Body of pancreas (tissue), 4 donors: Measurements from ENCODE around the gene PACRG. TPM values are rescaled to one million over a fixed set of nuclear protein-coding genes. Genes with fewer than 3 reads are reported as not detected.

Experiments used
- ATAC-seq: fragments of 150-250 bp; one replicate; pipeline ENCODE4 v1.9.1; 2016
- DNase-seq, 4 donors: peaks; one replicate each; pipeline ENCODE4 v3.0.0-alpha.2; 2019
- H3K27ac ChIP-seq, 4 donors: fragments of 200-600 bp; sonication (generic); 1 replicate in 3 of 4; 2 replicates in 1 of 4; pipeline versions ENCODE4 v1.5.1 to v1.6.1; 2016 to 2019; ENCODE audit warnings: mild to moderate bottlenecking in 1 of 4, mixed read lengths in 1 of 4, moderate library complexity in 1 of 4
- H3K27me3 ChIP-seq, 2 donors: fragments of 200-600 bp; sonication (generic); one replicate each; pipeline ENCODE4 v1.6.0; 2016; ENCODE audit warnings: mild to moderate bottlenecking in 1 of 2
- H3K36me3 ChIP-seq, 2 donors: fragments of 200-600 bp; sonication (generic); replicated peaks in 1 of 2; 2 replicates each; pipeline ENCODE4 v1.5.1; 2016; ENCODE audit warnings: low read depth in 2 of 2; ENCODE audit not compliant: insufficient read depth in 1 of 2
- H3K4me1 ChIP-seq: fragments of 200-600 bp; sonication (generic); one replicate; pipeline ENCODE4 v1.6.0; 2016
- H3K4me3 ChIP-seq, 2 donors: fragments of 200-600 bp; sonication (generic); 1 replicate in 1 of 2; 2 replicates in 1 of 2; pipeline ENCODE4 v1.5.1; 2016 to 2019
- H3K9me3 ChIP-seq, 3 donors: fragments of 200-600 bp; sonication (generic); 1 replicate in 2 of 3; 2 replicates in 1 of 3; pipeline ENCODE4 v1.5.1; 2016
- POLR2A ChIP-seq, 3 donors: fragments of 450-650 bp; IDR thresholded peaks; one replicate each; pipeline ENCODE4 v1.6.1; 2016; ENCODE audit warnings: antibody characterized with exemption in 3 of 3, mild to moderate bottlenecking in 2 of 3
- WGBS, 2 donors: methylation state at CpG; one replicate each; pipeline ENCODE4 v1.1.5; 2017; 5-methylcytosine and 5-hydroxymethylcytosine counted together
- intact Hi-C: fragments of 100-400 bp; cut with DNase I; formaldehyde crosslinking; loops from one replicate; pipeline ENCODE4 v1.15.1; 2023
- total RNA-seq, 2 donors: library from RNA; depleted of rRNA; stranded (reverse); fragments of >200 nt; gene quantifications; one replicate each; pipeline ENCODE4 v1.1.0, GENCODE V29; 2016
- TF ChIP-seq, protein P1 (sequence below), 7 experiments: fragments of 450-650 bp in 4 of 7; fragments of 200-600 bp in 3 of 7; sonication (generic) in 3 of 7; IDR thresholded peaks; one replicate each; pipeline ENCODE4 v1.5.1; 2016 to 2019; ENCODE audit warnings: antibody characterized with exemption in 7 of 7

The PACRG gene
- total RNA-seq, 2 donors from 2014 or later: 7.8 to 10.9 TPM

DNA sequence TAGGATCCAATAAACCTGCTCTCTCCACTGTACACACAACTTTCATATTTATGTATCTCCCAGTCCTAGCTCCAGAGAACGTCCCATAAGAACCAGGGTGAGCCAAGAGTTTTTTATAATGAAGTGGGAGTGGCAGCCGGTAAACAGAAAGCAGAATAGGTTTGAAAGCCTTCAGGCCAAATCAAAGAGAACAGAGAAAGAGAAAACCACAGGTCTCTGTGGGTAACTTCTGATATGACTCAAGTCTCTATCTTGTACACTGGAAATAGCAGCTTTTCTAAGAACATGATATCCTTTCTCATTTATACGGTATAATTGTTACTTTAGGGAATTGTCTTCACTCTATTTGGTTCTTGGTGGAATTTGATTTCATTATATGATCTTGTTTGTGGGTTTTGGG, 273.6 kb downstream of the PACRG start:
- Histone ChIP-seq H3K4me3 (no peak overlapping the region), H3K36me3 (no peaks in the 10 kb centered on the region), H3K9me3 (no peaks in the 10 kb centered on the region), H3K4me1 (no peaks in the 10 kb centered on the region), H3K27ac (no peak overlapping the region), H3K27me3 (no peaks in the 10 kb centered on the region)
- DNase-seq (no peak), ATAC-seq (no peak)
- intact Hi-C loops: no loop called here
- 72 to 84% methylated on average over 3 of the region's 3 CpGs for WGBS, 2 donors
- no peak for TF ChIP-seq POLR2A (IDR thresholded peaks at IDR 0.05)
- TF ChIP-seq, protein P1, sequence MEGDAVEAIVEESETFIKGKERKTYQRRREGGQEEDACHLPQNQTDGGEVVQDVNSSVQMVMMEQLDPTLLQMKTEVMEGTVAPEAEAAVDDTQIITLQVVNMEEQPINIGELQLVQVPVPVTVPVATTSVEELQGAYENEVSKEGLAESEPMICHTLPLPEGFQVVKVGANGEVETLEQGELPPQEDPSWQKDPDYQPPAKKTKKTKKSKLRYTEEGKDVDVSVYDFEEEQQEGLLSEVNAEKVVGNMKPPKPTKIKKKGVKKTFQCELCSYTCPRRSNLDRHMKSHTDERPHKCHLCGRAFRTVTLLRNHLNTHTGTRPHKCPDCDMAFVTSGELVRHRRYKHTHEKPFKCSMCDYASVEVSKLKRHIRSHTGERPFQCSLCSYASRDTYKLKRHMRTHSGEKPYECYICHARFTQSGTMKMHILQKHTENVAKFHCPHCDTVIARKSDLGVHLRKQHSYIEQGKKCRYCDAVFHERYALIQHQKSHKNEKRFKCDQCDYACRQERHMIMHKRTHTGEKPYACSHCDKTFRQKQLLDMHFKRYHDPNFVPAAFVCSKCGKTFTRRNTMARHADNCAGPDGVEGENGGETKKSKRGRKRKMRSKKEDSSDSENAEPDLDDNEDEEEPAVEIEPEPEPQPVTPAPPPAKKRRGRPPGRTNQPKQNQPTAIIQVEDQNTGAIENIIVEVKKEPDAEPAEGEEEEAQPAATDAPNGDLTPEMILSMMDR (IDR thresholded peaks at IDR 0.05): no peak

DNA sequence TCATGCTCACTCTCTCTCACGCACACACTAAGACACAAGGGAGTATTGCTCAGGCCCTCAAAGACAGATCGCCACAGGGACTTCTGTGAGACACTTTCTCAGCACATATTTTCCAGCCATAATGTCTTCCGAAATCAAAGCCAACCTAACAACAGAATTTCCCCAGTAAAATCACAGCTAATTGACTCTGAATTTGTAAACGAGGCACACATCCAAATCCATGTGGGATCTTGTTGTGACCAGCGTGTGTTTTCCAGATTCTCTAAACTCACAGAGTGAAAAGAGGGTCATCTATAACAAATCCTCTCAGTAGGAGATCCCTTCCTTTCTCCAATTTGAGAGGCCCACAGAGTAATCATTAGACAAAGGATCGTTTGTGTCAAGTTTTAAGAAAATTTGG, 280.4 kb downstream of the PACRG start:
- intact Hi-C loops: no loop called here
- ATAC-seq (no peak), DNase-seq (no peak)
- Histone ChIP-seq H3K4me1 (no peaks in the 10 kb centered on the region), H3K27me3 (no peaks in the 10 kb centered on the region), H3K27ac (no peak overlapping the region), H3K36me3 (no peaks in the 10 kb centered on the region), H3K4me3 (no peak overlapping the region), H3K9me3 (no peaks in the 10 kb centered on the region)
- TF ChIP-seq, protein P1 (IDR thresholded peaks at IDR 0.05): no peak
- TF ChIP-seq POLR2A (IDR thresholded peaks at IDR 0.05): no peak
- WGBS, 2 donors: 62 to 70% methylated on average over 6 of the region's 6 CpGs

DNA sequence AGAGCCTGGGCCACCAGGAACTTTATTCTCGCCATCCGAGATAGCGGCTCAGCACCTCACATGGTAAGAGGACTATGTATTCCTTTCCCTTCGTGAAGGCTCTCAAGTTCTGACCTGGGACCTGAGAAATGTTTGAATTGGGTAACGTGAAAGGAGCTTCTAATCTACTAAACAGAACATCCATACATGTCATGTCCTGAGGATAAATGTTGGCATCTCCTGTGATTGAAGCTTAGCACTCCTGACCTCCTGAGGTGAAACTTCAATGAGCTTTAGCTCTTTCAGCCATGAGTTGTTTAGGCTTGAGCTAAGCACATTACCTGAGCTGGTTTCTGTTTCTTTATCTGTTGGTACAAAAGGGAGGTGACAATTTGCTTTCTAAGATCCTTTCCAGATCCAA, 280.9 kb downstream of the PACRG start:
- 68 to 84% methylated on average over 5 of the region's 5 CpGs for WGBS, 2 donors
- no peak for ATAC-seq
- intact Hi-C loops: no loop called here
- Histone ChIP-seq H3K27me3 (no peaks in the 10 kb centered on the region), H3K4me1 (no peaks in the 10 kb centered on the region), H3K4me3 (no peak overlapping the region), H3K9me3 (no peaks in the 10 kb centered on the region), H3K27ac (no peak overlapping the region), H3K36me3 (no peaks in the 10 kb centered on the region)
- DNase-seq: no peak
- TF ChIP-seq POLR2A (IDR thresholded peaks at IDR 0.05): no peak
- TF ChIP-seq, protein P1 (IDR thresholded peaks at IDR 0.05): no peak

DNA sequence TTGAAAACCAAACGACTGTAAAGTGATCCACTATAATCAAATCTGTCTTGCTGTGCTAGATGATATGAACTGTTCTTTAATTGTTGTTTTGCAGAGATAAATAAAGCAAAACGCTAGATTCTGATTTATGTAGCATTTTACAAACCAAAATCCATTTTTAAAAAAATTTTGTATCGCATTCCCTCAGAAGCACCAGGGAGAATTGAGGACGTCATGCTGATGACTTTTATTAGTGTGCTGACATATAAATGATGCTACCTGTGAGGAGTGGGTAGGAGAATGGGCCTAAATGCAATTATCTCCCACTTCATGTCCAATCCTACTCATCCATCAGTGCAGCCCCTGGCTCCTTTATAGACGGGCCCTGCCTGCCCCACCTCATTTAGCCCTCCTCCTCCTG, 282.4 kb downstream of the PACRG start:
- Histone ChIP-seq H3K4me3 (no peak overlapping the region), H3K36me3 (no peaks in the 10 kb centered on the region), H3K4me1 (no peaks in the 10 kb centered on the region), H3K27ac (no peak overlapping the region), H3K27me3 (no peaks in the 10 kb centered on the region), H3K9me3 (no peaks in the 10 kb centered on the region)
- no peak for TF ChIP-seq POLR2A (IDR thresholded peaks at IDR 0.05)
- TF ChIP-seq, protein P1 (IDR thresholded peaks at IDR 0.05): no peak
- intact Hi-C loops: no loop called here
- ATAC-seq (no peak), DNase-seq (no peak)
- WGBS, 2 donors: 71 to 76% methylated on average over 5 of the region's 5 CpGs

DNA sequence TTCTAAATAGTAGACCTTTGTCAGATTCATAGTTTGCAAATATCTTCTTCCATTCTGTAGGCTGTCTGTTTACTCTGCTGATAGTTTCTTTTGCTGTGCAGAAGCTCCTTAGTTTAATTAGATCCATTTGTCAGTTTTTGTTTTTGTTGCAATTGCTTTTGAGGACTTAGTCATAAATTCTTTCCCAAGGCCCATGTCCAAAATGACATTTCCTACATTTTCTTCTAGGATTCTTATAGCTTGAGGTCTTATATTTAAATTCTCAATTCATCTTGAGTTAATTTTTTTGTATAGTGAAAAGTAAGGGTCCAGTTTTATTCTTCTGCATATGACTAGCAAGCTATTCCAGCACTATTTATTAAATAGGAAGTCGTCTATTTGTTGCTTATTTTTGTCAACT, 287.0 kb downstream of the PACRG start:
- intact Hi-C loops: no loop called here
- Histone ChIP-seq H3K27ac (no peak overlapping the region), H3K4me3 (no peak overlapping the region), H3K4me1 (no peaks in the 10 kb centered on the region), H3K27me3 (no peaks in the 10 kb centered on the region), H3K9me3 (no peaks in the 10 kb centered on the region), H3K36me3 (no peaks in the 10 kb centered on the region)
- no peak for ATAC-seq
- no peak for TF ChIP-seq POLR2A (IDR thresholded peaks at IDR 0.05)
- TF ChIP-seq, protein P1 (IDR thresholded peaks at IDR 0.05): no peak
- WGBS, 2 donors: 37 to 47% methylated on average over 1 of the region's 1 CpG
- no peak for DNase-seq
